ENCODE data around the gene GPC2. TPM values are rescaled to one million over a fixed set of nuclear protein-coding genes. Genes with fewer than 3 reads are reported as not detected.

The GPC2 gene
- total RNA-seq, 1 experiment from 2014 or later: 17.9 TPM

DNA sequence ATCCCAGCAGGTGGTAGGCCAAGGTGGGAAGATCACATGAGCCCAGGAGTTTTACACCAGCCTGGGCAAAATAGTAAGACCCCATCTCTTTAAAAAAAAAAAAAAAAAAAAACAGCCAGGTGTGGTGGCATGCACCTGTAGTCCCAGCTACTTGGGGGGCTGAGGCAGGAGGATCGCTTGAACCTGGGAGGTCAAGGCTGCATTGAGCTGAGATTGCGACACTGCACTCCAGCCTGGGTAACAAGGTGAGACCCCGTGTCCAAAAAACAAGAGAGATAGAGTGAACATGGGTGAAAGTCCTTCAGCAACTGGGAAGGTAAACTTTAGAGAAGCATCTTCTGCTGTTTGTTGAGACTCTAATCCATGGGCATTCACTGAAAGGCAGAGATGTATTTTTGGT lies 34.7 kb downstream of the GPC2 start:
- Histone ChIP-seq H3K4me1 (ENCODE audit: control insufficient read depth in 1 of 2, insufficient read depth in 2 of 2, low read length in 2 of 2) (no peaks in the 10 kb centered on the region), H3K27me3 (ENCODE audit: insufficient read depth, low read length) (no peaks in the 10 kb centered on the region), H3K4me3 (replicated peaks in 1 of 2; ENCODE audit: low read depth in 1 of 2, low read length in 2 of 2) (no peak overlapping the region), H4K20me1 (ENCODE audit: insufficient read depth) (no peaks in the 10 kb centered on the region), H3K36me3 (ENCODE audit: control insufficient read depth in 1 of 2, insufficient read depth in 2 of 2, low read length in 2 of 2) (no peaks in the 10 kb centered on the region), H3K79me2 (ENCODE audit: insufficient read depth, low read length) (no peaks in the 10 kb centered on the region), H3K9me2 (ENCODE audit: insufficient read depth) (no peaks in the 10 kb centered on the region), H3K4me2 (ENCODE audit: low read length) (no peak overlapping the region), H3K27ac (ENCODE audit: low read depth, low read length) (no peak overlapping the region), H3K9ac (ENCODE audit: low read length) (no peak overlapping the region), H2AFZ (ENCODE audit: low read depth, low read length, poor library complexity, severe bottlenecking) (no peak overlapping the region), H3K9me3 (ENCODE audit: control insufficient read depth in 1 of 2, insufficient read depth in 1 of 2, low read depth in 1 of 2, low read length in 2 of 2) (no peaks in the 10 kb centered on the region)
- ATAC-seq (no peak), DNase-seq (ENCODE audit: low read depth, low spot score) (no peak)
- intact Hi-C loops (cut with micrococcal nuclease): no loop called here
- ChIA-PET POLR2A (no interaction called here), RAD21 (ENCODE audit: low non-redundant PET in 1 of 2, low total read pairs in 2 of 2, uncharacterized antibody in 2 of 2, unreplicated experiment in 2 of 2) (no interaction called here), CTCF (interaction anchor here (1.0 to 1.4 kb wide), 2 partner anchors 10 to 12 kb away, joined by 3 read pairs; no protein-coding TSS in a partner anchor)
- TF ChIP-seq FOSL1 (IDR thresholded peaks at IDR 0.05; ENCODE audit: low read depth): no peak
- no peak for TF ChIP-seq SIN3A (IDR thresholded peaks at IDR 0.05; ENCODE audit: low read depth)
- TF ChIP-seq, protein P1, sequence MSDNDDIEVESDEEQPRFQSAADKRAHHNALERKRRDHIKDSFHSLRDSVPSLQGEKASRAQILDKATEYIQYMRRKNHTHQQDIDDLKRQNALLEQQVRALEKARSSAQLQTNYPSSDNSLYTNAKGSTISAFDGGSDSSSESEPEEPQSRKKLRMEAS (IDR thresholded peaks at IDR 0.05): no peak
- TF ChIP-seq RAD21 (IDR thresholded peaks at IDR 0.05; ENCODE audit: low read depth): no peak
- TF ChIP-seq EGR1 (IDR thresholded peaks at IDR 0.05; ENCODE audit: low read depth): no peak
- no peak for TF ChIP-seq SRF (IDR thresholded peaks at IDR 0.05; ENCODE audit: low read depth)
- TF ChIP-seq EZH2phosphoT487 (IDR thresholded peaks at IDR 0.05; ENCODE audit: borderline replicate concordance): no peak
- no peak for TF ChIP-seq EZH2 (IDR thresholded peaks at IDR 0.05)
- TF ChIP-seq, protein P2, sequence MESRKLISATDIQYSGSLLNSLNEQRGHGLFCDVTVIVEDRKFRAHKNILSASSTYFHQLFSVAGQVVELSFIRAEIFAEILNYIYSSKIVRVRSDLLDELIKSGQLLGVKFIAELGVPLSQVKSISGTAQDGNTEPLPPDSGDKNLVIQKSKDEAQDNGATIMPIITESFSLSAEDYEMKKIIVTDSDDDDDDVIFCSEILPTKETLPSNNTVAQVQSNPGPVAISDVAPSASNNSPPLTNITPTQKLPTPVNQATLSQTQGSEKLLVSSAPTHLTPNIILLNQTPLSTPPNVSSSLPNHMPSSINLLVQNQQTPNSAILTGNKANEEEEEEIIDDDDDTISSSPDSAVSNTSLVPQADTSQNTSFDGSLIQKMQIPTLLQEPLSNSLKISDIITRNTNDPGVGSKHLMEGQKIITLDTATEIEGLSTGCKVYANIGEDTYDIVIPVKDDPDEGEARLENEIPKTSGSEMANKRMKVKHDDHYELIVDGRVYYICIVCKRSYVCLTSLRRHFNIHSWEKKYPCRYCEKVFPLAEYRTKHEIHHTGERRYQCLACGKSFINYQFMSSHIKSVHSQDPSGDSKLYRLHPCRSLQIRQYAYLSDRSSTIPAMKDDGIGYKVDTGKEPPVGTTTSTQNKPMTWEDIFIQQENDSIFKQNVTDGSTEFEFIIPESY (IDR thresholded peaks at IDR 0.05; ENCODE audit: extremely low read depth, insufficient replicate concordance, low read length): no peak
- no peak for TF ChIP-seq ZNF274 (IDR thresholded peaks at IDR 0.05; ENCODE audit: low read depth, low read length)
- TF ChIP-seq, protein P3, sequence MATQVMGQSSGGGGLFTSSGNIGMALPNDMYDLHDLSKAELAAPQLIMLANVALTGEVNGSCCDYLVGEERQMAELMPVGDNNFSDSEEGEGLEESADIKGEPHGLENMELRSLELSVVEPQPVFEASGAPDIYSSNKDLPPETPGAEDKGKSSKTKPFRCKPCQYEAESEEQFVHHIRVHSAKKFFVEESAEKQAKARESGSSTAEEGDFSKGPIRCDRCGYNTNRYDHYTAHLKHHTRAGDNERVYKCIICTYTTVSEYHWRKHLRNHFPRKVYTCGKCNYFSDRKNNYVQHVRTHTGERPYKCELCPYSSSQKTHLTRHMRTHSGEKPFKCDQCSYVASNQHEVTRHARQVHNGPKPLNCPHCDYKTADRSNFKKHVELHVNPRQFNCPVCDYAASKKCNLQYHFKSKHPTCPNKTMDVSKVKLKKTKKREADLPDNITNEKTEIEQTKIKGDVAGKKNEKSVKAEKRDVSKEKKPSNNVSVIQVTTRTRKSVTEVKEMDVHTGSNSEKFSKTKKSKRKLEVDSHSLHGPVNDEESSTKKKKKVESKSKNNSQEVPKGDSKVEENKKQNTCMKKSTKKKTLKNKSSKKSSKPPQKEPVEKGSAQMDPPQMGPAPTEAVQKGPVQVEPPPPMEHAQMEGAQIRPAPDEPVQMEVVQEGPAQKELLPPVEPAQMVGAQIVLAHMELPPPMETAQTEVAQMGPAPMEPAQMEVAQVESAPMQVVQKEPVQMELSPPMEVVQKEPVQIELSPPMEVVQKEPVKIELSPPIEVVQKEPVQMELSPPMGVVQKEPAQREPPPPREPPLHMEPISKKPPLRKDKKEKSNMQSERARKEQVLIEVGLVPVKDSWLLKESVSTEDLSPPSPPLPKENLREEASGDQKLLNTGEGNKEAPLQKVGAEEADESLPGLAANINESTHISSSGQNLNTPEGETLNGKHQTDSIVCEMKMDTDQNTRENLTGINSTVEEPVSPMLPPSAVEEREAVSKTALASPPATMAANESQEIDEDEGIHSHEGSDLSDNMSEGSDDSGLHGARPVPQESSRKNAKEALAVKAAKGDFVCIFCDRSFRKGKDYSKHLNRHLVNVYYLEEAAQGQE (IDR thresholded peaks at IDR 0.05; ENCODE audit: low read depth): no peak
- TF ChIP-seq ELF1 (IDR thresholded peaks at IDR 0.05; ENCODE audit: borderline replicate concordance, low read depth): no peak
- BruUV-seq (replicated peaks): no TSS peak

Measured in HCT116 (cell line).